Forelimb muscle (tissue), 1 donor: ENCODE data around the gene GPHN. TPM values are rescaled to one million over a fixed set of nuclear protein-coding genes. Genes with fewer than 3 reads are reported as not detected.
"Not testable (repeated sequence)": the region's sequence is repeated elsewhere in the genome, so short reads cannot be mapped to it uniquely, and the experiment has no call there.

ENCODE experiments used
- DNase-seq: peaks from one replicate; pipeline ENCODE4 v3.0.0-alpha.2; 2013; ENCODE audit warnings: low read depth
- polyA plus RNA-seq: library from polyadenylated mRNA; unstranded; fragments of 120-200 nt; gene quantifications from one replicate; pipeline ENCODE4 v1.2.1, GENCODE V29; 2013; ENCODE audit not compliant: insufficient read length

The GPHN gene
- polyA plus RNA-seq, 1 donor: 13.0 TPM

GRCh38 chr14:66652525-66653106 lies 144.7 kb downstream of the GPHN start:
- DNase-seq: no peak

- no peak for DNase-seq
Measured at GRCh38 chr14:66657780-66658179, 149.8 kb downstream of the GPHN start.

GRCh38 chr14:66662374-66662773 lies 154.4 kb downstream of the GPHN start:
- DNase-seq: no peak

GRCh38 chr14:66677780-66678179 lies 169.8 kb downstream of the GPHN start:
- no peak for DNase-seq

- DNase-seq: no peak
Measured at GRCh38 chr14:66680216-66680615, 172.3 kb downstream of the GPHN start.

- DNase-seq: no peak
Measured at GRCh38 chr14:66696326-66696725, 188.4 kb downstream of the GPHN start.

GRCh38 chr14:66698503-66698902 lies 190.6 kb downstream of the GPHN start:
- DNase-seq: no peak

GRCh38 chr14:66701813-66702212 lies 193.9 kb downstream of the GPHN start:
- no peak for DNase-seq

- no peak for DNase-seq
Measured at GRCh38 chr14:66708267-66708666, 200.3 kb downstream of the GPHN start.

- no peak for DNase-seq
Measured at GRCh38 chr14:66709291-66709690, 201.3 kb downstream of the GPHN start.

GRCh38 chr14:66714291-66714690 lies 206.3 kb downstream of the GPHN start:
- not testable (repeated sequence) for DNase-seq

- not testable (repeated sequence) for DNase-seq
Measured at GRCh38 chr14:66715313-66715712, 207.4 kb downstream of the GPHN start.

- DNase-seq: no peak
Measured at GRCh38 chr14:66716227-66716626, 208.3 kb downstream of the GPHN start.

- no peak for DNase-seq
Measured at GRCh38 chr14:66717561-66718140, 209.7 kb downstream of the GPHN start.

GRCh38 chr14:66724996-66725395 lies 217.0 kb downstream of the GPHN start:
- DNase-seq: no peak

GRCh38 chr14:66731298-66731697 lies 223.4 kb downstream of the GPHN start:
- not testable (repeated sequence) for DNase-seq

GRCh38 chr14:66735853-66736252 lies 227.9 kb downstream of the GPHN start:
- no peak for DNase-seq

GRCh38 chr14:66739826-66740225 lies 231.9 kb downstream of the GPHN start:
- DNase-seq: no peak

- no peak for DNase-seq
Measured at GRCh38 chr14:66745078-66745477, 237.1 kb downstream of the GPHN start.

- DNase-seq: no peak
Measured at GRCh38 chr14:66746316-66747006, 238.5 kb downstream of the GPHN start.

- DNase-seq: no peak
Measured at GRCh38 chr14:66752109-66752508, 244.2 kb downstream of the GPHN start.

- DNase-seq: no peak
Measured at GRCh38 chr14:66758031-66758613, 250.2 kb downstream of the GPHN start.

GRCh38 chr14:66772146-66772545 lies 264.2 kb downstream of the GPHN start:
- DNase-seq: no peak
